Measurements from ENCODE around the gene FBRS. TPM values are rescaled to one million over a fixed set of nuclear protein-coding genes. Genes with fewer than 3 reads are reported as not detected.

The FBRS gene
- total and polyA plus RNA-seq, 3 experiments from 2014 or later: 7.1 to 124 (median 115) TPM

DNA sequence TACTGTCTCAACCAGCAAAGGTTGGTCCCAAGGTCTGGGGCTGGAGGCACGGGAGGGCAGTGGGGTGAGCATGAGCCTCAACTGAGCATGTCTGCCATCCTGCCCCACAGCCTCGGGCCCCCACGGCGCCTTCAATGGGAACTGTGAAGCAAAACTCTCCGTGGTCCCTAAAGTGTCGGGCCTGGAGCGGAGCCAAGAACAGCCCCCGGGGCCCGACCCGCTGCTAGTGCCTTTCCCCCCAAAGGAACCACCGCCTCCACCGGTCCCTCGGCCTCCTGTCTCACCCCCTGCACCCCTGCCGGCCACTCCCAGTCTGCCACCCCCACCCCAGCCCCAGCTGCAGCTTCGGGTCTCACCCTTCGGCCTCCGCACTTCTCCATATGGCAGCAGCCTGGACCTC is 4.2 kb downstream of the FBRS start:
- Mint-ChIP-seq H3K4me3 (peak overlapping the region in 5 of 7 donors; percentile 57 to 94 (median 91)), H3K27ac (peak overlapping the region in 4 of 8 donors; percentile 38 to 97 (median 94)), H3K36me3 (peaks cover 12 to 77% (median 16%) of the 10 kb centered on the region in 3 donors), H3K4me1 (peaks cover 34 to 56% (median 37%) of the 10 kb centered on the region in 3 donors), H3K9me3 (peaks cover 0 to 2% (median 0%) of the 10 kb centered on the region in 5 donors), H3K27me3 (no peaks in the 10 kb centered on the region)
- Histone ChIP-seq H3K36me3 (ENCODE audit: insufficient read depth, low read length) (peaks cover 51% of the 10 kb centered on the region), H3K4me1 (ENCODE audit: insufficient read depth, low read length) (peaks cover 43% of the 10 kb centered on the region), H3K27ac (ENCODE audit: low read depth, low read length) (no peak overlapping the region), H3K9me3 (ENCODE audit: low read length) (no peaks in the 10 kb centered on the region), H3K4me3 (ENCODE audit: low read length) (no peak overlapping the region), H3K27me3 (ENCODE audit: insufficient read depth, low read length, poor library complexity, severe bottlenecking) (no peaks in the 10 kb centered on the region)
- ChIA-PET POLR2A (no interaction called here), CTCF (interaction anchor here (2.9 to 4.5 kb wide), 2 partner anchors 12 to 28 kb away, joined by 9 to 24 read pairs; partner anchors contain the start of gene PRR14)
- no peak for DNase-seq

DNA sequence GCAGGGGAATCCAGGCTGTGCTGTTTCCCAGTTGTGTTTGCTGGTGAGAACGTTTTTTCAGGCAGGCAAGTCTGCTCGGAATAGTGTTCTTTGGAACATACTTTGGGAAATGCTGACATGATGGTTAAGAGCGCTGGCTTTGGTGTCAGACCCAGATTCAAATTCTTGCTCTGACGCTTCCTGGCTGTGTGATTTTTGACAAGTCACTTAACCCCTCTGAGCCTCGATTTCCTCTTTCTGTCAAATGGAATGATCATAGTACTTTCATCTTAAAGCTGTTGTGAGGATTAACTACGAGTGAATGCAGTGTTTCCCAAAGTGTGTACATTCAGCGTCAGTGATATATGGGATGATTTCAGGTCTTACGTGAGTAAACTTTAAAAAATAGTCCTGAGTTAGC is 4.8 kb downstream of the FBRS start:
- Mint-ChIP-seq H3K4me3 (peak overlapping the region in 4 of 7 donors; percentile 14 to 46 (median 36)), H3K9me3 (peaks cover 0 to 1% (median 0%) of the 10 kb centered on the region in 5 donors), H3K27ac (peak overlapping the region in 3 of 8 donors; percentile 3 to 88 (median 86)), H3K36me3 (peaks cover 17 to 82% (median 19%) of the 10 kb centered on the region in 3 donors), H3K27me3 (no peaks in the 10 kb centered on the region), H3K4me1 (peaks cover 35 to 59% (median 38%) of the 10 kb centered on the region in 3 donors)
- Histone ChIP-seq H3K36me3 (ENCODE audit: insufficient read depth, low read length) (peaks cover 56% of the 10 kb centered on the region), H3K9me3 (ENCODE audit: low read length) (no peaks in the 10 kb centered on the region), H3K4me1 (ENCODE audit: insufficient read depth, low read length) (peaks cover 40% of the 10 kb centered on the region), H3K4me3 (ENCODE audit: low read length) (no peak overlapping the region), H3K27ac (ENCODE audit: low read depth, low read length) (no peak overlapping the region), H3K27me3 (ENCODE audit: insufficient read depth, low read length, poor library complexity, severe bottlenecking) (no peaks in the 10 kb centered on the region)
- ChIA-PET POLR2A (interaction anchor here (0.7 kb wide), 1 partner anchor 103 kb away, joined by 3 read pairs; no protein-coding TSS in a partner anchor), CTCF (interaction anchor here (0.7 kb wide), 1 partner anchor 12 kb away, joined by 3 read pairs; the partner anchor contains the start of gene PRR14)
- no peak for DNase-seq

DNA sequence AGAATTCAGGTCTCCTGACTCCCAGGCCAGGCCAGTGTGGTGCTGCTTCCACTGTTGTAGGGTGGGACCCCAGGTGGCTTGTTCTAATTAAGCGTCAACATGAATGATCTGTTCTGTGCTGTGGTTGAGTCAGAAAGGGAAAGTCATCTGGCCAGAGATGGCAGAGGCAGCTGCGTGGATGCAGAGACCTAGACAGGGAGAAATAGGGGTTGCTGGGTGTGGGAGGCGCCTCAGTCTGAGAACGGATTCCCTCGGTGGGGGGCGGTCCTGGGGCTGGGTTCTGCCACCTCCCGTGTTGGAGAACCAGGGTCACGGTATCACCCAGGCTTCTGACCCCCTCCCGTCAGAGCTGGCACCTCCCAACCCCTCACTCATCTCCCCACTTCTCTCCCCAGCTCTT is 5.6 kb downstream of the FBRS start:
- Mint-ChIP-seq H3K27me3 (no peaks in the 10 kb centered on the region), H3K4me3 (peak overlapping the region in 6 of 7 donors; percentile 9 to 46 (median 32)), H3K4me1 (peaks cover 36 to 57% (median 36%) of the 10 kb centered on the region in 3 donors), H3K9me3 (no peaks in the 10 kb centered on the region), H3K36me3 (peaks cover 20 to 80% (median 21%) of the 10 kb centered on the region in 3 donors), H3K27ac (peak overlapping the region; percentile 6 to 88 (median 62))
- DNase-seq: no peak
- H3K4me1 ChIP-seq (ENCODE audit: insufficient read depth, low read length): peaks cover 40% of the 10 kb centered on the region
- POLR2A ChIA-PET: no interaction called here
- H3K27ac ChIP-seq (ENCODE audit: low read depth, low read length): no peak overlapping the region
- peaks cover 60% of the 10 kb centered on the region for H3K36me3 ChIP-seq (ENCODE audit: insufficient read depth, low read length)
- H3K27me3 ChIP-seq (ENCODE audit: insufficient read depth, low read length, poor library complexity, severe bottlenecking): no peaks in the 10 kb centered on the region
- H3K4me3 ChIP-seq (ENCODE audit: low read length): no peak overlapping the region
- CTCF ChIA-PET: no interaction called here
- H3K9me3 ChIP-seq (ENCODE audit: low read length): no peaks in the 10 kb centered on the region

DNA sequence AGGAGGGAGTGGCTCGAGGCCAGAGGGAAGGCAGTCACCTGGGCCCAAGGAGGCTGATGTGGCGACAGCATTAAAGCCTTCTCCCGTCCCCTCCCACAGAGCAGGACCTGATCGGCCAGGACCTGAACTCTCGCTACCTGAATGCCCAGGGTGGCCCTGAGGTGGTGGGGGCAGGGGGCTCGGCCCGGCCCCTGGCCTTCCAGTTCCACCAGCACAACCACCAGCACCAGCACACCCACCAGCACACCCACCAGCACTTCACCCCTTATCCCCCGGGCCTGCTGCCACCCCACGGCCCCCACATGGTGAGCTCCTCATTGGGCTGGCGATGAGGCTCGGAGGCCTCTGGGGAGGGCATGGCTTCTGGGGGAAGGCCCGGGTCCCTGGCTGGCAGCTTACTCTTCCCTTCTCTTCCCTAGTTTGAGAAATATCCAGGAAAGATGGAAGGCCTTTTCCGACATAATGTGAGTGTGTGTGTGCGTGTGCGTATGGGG is 6.4 kb downstream of the FBRS start:
- Histone ChIP-seq H3K4me1 (ENCODE audit: insufficient read depth, low read length) (peaks cover 40% of the 10 kb centered on the region), H3K4me3 (ENCODE audit: low read length) (no peak overlapping the region), H3K36me3 (ENCODE audit: insufficient read depth, low read length) (peaks cover 60% of the 10 kb centered on the region), H3K27ac (ENCODE audit: low read depth, low read length) (no peak overlapping the region), H3K27me3 (ENCODE audit: insufficient read depth, low read length, poor library complexity, severe bottlenecking) (no peaks in the 10 kb centered on the region), H3K9me3 (ENCODE audit: low read length) (no peaks in the 10 kb centered on the region)
- Mint-ChIP-seq H3K9me3 (no peaks in the 10 kb centered on the region), H3K36me3 (peaks cover 20 to 83% (median 21%) of the 10 kb centered on the region in 3 donors), H3K27me3 (no peaks in the 10 kb centered on the region), H3K4me3 (no peak overlapping the region), H3K4me1 (peaks cover 35 to 57% (median 36%) of the 10 kb centered on the region in 3 donors), H3K27ac (peak overlapping the region in 2 of 8 donors; percentile 19 to 54)
- ChIA-PET CTCF (no interaction called here), POLR2A (no interaction called here)
- no peak for DNase-seq

DNA sequence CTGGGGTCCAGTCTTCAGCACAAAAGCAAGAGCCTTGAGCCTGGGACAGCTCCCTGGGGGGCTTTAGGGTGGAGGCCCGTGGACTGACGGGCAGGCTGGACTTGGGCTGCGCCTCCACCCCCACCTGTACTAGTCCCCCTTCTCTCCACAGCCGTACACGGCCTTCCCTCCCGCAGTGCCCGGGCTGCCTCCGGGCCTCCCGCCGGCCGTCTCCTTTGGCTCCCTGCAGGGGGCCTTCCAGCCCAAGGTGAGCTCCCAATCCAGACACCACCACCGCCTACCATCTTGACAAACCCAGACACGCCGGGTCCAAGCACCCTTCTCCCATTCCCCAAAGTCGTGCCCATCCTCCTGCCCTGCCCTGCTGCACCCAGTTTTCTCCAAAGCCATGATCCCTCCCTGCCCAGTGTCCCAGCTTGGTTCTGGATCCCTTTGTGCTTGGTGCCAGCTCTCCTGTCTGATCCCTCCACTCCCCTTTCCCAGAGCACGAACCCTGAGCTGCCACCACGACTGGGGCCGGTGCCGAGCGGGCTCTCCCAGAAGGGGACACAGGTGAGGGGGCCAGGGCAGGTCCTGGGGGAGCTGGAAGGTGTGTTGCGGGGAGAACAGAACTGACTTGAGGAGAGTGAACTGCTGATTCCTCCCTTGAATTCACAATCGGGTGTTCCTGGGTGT is 7.1 kb downstream of the FBRS start:
- H3K4me1 ChIP-seq (ENCODE audit: insufficient read depth, low read length): peaks cover 36% of the 10 kb centered on the region
- no peaks in the 10 kb centered on the region for H3K27me3 Mint-ChIP-seq
- H3K4me3 Mint-ChIP-seq: no peak overlapping the region
- H3K4me1 Mint-ChIP-seq: peaks cover 35 to 57% (median 36%) of the 10 kb centered on the region in 3 donors
- no peaks in the 10 kb centered on the region for H3K27me3 ChIP-seq (ENCODE audit: insufficient read depth, low read length, poor library complexity, severe bottlenecking)
- H3K36me3 Mint-ChIP-seq: peaks cover 20 to 86% (median 21%) of the 10 kb centered on the region in 3 donors
- CTCF ChIA-PET: interaction anchor here (1.2 kb wide), 1 partner anchor 12 kb away, joined by 4 read pairs; no protein-coding TSS in a partner anchor
- POLR2A ChIA-PET: no interaction called here
- no peak overlapping the region for H3K27ac ChIP-seq (ENCODE audit: low read depth, low read length)
- H3K4me3 ChIP-seq (ENCODE audit: low read length): no peak overlapping the region
- no peak for DNase-seq
- peak overlapping the region in 4 of 8 donors; percentile 19 to 54 (median 32) for H3K27ac Mint-ChIP-seq
- no peaks in the 10 kb centered on the region for H3K9me3 ChIP-seq (ENCODE audit: low read length)
- peaks cover 60% of the 10 kb centered on the region for H3K36me3 ChIP-seq (ENCODE audit: insufficient read depth, low read length)
- no peaks in the 10 kb centered on the region for H3K9me3 Mint-ChIP-seq

DNA sequence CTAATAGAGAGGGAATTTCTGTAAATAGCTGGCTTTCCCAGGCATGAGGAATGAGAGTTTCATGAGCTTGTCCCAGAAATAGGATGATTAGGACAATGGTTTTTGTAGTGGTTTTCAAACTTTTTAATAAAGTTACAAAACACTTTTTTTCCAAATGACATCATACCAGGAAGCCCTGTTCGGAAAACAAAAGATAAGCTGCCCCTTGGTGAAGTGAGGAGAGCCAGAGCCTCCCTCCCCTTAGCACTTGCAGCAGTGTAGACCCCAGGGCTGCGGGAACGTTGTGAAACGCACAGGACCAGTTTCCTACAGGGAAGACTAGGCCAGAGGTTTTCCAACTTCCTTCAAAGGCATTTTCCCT is 7.6 kb downstream of the FBRS start:
- peaks cover 60% of the 10 kb centered on the region for H3K36me3 ChIP-seq (ENCODE audit: insufficient read depth, low read length)
- Mint-ChIP-seq H3K27me3 (no peaks in the 10 kb centered on the region), H3K9me3 (no peaks in the 10 kb centered on the region), H3K4me3 (no peak overlapping the region), H3K27ac (peak overlapping the region in 1 of 8 donors; percentile 39), H3K36me3 (peaks cover 17 to 86% (median 20%) of the 10 kb centered on the region in 3 donors), H3K4me1 (peaks cover 30 to 52% (median 30%) of the 10 kb centered on the region in 3 donors)
- ChIA-PET POLR2A (no interaction called here), CTCF (interaction anchor here (1.2 kb wide), 1 partner anchor 11 kb away, joined by 4 read pairs; no protein-coding TSS in a partner anchor)
- no peaks in the 10 kb centered on the region for H3K9me3 ChIP-seq (ENCODE audit: low read length)
- H3K27ac ChIP-seq (ENCODE audit: low read depth, low read length): no peak overlapping the region
- H3K4me1 ChIP-seq (ENCODE audit: insufficient read depth, low read length): peaks cover 31% of the 10 kb centered on the region
- no peak for DNase-seq
- no peak overlapping the region for H3K4me3 ChIP-seq (ENCODE audit: low read length)
- H3K27me3 ChIP-seq (ENCODE audit: insufficient read depth, low read length, poor library complexity, severe bottlenecking): no peaks in the 10 kb centered on the region

DNA sequence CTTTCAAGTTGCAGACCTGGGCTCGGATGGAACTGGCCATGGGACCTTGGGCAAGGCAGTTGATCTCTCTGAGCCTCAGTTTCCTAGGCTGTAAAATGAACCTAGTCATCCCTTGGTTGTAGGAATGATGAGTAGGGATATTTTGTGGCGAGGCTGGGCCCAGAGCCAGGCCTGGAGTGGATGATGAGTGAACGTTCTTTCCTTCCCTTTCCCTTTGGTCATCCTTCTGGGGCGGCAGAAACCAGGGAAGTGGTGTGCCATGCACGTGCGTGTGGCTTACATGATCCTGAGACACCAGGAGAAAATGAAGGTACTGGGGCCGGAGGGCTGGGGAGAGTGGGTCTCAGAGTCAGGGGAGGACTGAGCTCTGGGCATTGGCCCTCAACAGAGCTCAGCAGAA is 8.4 kb downstream of the FBRS start:
- CTCF ChIA-PET: no interaction called here
- H3K27ac Mint-ChIP-seq: peak overlapping the region in 1 of 8 donors; percentile 50

DNA sequence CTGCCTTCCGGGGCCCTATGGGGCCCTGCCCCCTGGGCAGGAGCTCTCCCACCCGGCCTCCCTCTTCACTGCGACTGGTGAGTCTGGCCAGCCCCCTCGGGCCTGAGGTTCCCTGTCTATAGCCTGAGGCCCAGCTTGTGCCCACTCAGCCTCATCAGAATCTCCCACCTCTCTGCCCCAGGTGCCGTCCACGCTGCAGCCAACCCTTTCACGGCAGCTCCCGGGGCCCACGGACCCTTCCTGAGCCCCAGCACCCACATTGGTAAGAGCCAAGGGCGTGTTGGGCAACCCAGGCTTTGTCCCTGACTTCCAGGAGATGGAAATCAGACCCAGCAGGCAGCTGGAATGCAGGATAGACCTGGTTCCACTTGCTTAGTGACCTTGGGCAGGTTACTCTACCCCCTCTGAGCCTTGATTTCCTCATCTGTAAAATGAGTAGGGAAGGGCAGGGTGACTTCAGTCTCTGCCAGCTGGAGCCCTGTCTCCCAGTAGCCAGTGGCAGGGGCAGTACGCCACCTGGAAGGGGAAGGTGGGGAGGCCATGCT is 9.2 kb downstream of the FBRS start:
- H3K4me3 ChIP-seq (ENCODE audit: low read length): no peak overlapping the region
- ChIA-PET CTCF (no interaction called here), POLR2A (interaction anchor here (0.5 kb wide), 1 partner anchor 9 kb away, joined by 5 read pairs; no protein-coding TSS in a partner anchor)
- no peaks in the 10 kb centered on the region for H3K9me3 Mint-ChIP-seq
- H3K27ac Mint-ChIP-seq: peak overlapping the region in 3 of 8 donors; percentile 40 to 79 (median 51)
- peaks cover 48% of the 10 kb centered on the region for H3K36me3 ChIP-seq (ENCODE audit: insufficient read depth, low read length)
- DNase-seq: no peak
- no peaks in the 10 kb centered on the region for H3K27me3 Mint-ChIP-seq
- H3K27ac ChIP-seq (ENCODE audit: low read depth, low read length): no peak overlapping the region
- H3K27me3 ChIP-seq (ENCODE audit: insufficient read depth, low read length, poor library complexity, severe bottlenecking): no peaks in the 10 kb centered on the region
- H3K4me1 ChIP-seq (ENCODE audit: insufficient read depth, low read length): peaks cover 15% of the 10 kb centered on the region
- H3K4me3 Mint-ChIP-seq: no peak overlapping the region
- peaks cover 15 to 36% (median 16%) of the 10 kb centered on the region in 3 donors for H3K4me1 Mint-ChIP-seq
- no peaks in the 10 kb centered on the region for H3K9me3 ChIP-seq (ENCODE audit: low read length)
- H3K36me3 Mint-ChIP-seq: peaks cover 14 to 78% (median 20%) of the 10 kb centered on the region in 3 donors

More for the DNA sequence above, 8.4 kb downstream of the FBRS start:
- Histone ChIP-seq H3K27ac (ENCODE audit: low read depth, low read length) (no peak overlapping the region), H3K4me1 (ENCODE audit: insufficient read depth, low read length) (peaks cover 22% of the 10 kb centered on the region), H3K9me3 (ENCODE audit: low read length) (no peaks in the 10 kb centered on the region), H3K4me3 (ENCODE audit: low read length) (no peak overlapping the region), H3K36me3 (ENCODE audit: insufficient read depth, low read length) (peaks cover 56% of the 10 kb centered on the region), H3K27me3 (ENCODE audit: insufficient read depth, low read length, poor library complexity, severe bottlenecking) (no peaks in the 10 kb centered on the region)
- Mint-ChIP-seq H3K4me1 (peaks cover 22 to 43% (median 23%) of the 10 kb centered on the region in 3 donors), H3K27me3 (no peaks in the 10 kb centered on the region), H3K4me3 (no peak overlapping the region), H3K36me3 (peaks cover 14 to 82% (median 20%) of the 10 kb centered on the region in 3 donors), H3K9me3 (no peaks in the 10 kb centered on the region)
- POLR2A ChIA-PET: no interaction called here
- no peak for DNase-seq

Data from CD8-positive, alpha-beta memory T cell (primary cell).